ENCODE measurements around the gene PKIG.
A peak's percentile ranks its signal among the peaks of the same experiment; 100 is the strongest.

The PKIG gene

DNA sequence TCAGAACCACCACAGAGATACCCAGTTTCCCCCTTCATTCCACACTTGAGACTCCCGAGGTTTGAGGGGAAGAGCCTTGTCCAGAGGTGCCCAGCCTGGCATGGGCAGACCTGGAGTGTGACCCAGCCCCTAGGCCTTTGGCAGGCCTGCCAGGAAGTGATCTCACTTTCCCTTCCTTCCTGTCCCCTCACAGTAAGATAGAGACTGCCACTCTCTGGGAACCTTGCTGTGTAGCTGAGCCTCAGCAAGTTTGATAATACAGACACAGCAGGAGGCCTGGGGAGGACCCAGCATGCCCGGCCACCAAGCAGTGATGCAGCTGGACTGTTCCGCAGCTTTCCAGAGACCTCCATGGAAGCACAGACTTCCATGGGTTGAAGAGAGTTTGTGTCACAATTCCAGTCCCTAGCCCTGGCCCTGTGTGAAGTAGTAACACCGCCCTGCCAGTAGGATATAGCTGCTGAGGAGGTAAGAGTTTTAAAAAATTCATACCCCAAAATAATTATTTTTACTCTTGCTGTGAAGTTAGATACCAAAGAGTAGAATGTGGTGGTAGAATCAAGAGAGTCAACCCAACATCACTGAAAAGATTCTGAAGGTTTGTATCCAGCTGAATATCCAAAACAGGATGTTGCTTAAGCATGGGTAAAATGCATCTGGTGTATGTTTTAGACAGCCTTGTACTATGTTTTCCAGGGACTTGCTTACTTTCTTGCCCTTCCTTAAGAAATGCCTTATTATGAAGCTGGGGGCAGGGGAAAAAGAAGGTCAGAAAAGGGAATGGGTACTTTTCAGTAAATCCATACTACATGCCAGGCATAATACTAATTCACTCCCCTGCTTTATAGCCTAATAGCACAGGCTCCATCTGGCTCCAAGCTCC is 16.3 kb downstream of the PKIG start:
- Mint-ChIP-seq H3K36me3 (peaks cover 3% of the 10 kb centered on the region), H3K9me3 (no peaks in the 10 kb centered on the region), H3K27me3 (no peaks in the 10 kb centered on the region), H3K27ac (no peak overlapping the region), H3K4me3 (peak overlapping the region; percentile 55), H3K4me1 (peaks cover 29% of the 10 kb centered on the region)

GRCh38 chr20:44599715-44600114 is 17.3 kb downstream of the PKIG start:
- Mint-ChIP-seq H3K4me1 (peaks cover 29% of the 10 kb centered on the region), H3K27me3 (no peaks in the 10 kb centered on the region), H3K27ac (no peak overlapping the region), H3K4me3 (no peak overlapping the region), H3K9me3 (no peaks in the 10 kb centered on the region), H3K36me3 (peaks cover 3% of the 10 kb centered on the region)

GRCh38 chr20:44600301-44600700 is 17.9 kb downstream of the PKIG start:
- Mint-ChIP-seq H3K4me1 (peaks cover 29% of the 10 kb centered on the region), H3K27ac (no peak overlapping the region)

DNA sequence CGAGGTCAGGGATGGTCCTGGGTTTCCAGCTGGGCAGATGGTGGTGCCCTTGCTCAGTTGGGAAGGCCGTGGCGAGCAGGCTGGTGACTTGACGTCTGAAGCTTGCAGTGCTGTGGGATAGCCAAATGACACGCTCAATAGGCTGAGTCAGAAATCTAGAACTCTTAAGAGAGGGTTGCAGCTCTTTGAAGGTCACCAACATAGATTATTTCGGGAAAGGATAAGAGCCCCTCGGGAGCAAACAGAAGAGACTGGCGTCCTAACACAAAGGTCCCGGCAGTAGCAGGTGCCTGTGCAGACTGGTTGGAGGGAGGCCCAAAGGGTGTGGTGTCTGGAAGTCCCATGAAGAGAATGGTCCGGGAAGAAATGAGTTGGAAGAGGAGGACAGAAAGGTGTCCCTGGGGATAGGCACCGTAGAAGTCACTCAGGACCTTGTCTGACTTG is 18.4 kb downstream of the PKIG start:
- Mint-ChIP-seq H3K36me3 (peaks cover 3% of the 10 kb centered on the region), H3K27ac (no peak overlapping the region), H3K9me3 (no peaks in the 10 kb centered on the region), H3K27me3 (no peaks in the 10 kb centered on the region), H3K4me1 (peaks cover 29% of the 10 kb centered on the region), H3K4me3 (no peak overlapping the region)

More at GRCh38 chr20:44600301-44600700, 17.9 kb downstream of the PKIG start:
- no peaks in the 10 kb centered on the region for H3K27me3 Mint-ChIP-seq
- H3K9me3 Mint-ChIP-seq = no peaks in the 10 kb centered on the region
- H3K4me3 Mint-ChIP-seq = no peak overlapping the region
- peaks cover 3% of the 10 kb centered on the region for H3K36me3 Mint-ChIP-seq

DNA sequence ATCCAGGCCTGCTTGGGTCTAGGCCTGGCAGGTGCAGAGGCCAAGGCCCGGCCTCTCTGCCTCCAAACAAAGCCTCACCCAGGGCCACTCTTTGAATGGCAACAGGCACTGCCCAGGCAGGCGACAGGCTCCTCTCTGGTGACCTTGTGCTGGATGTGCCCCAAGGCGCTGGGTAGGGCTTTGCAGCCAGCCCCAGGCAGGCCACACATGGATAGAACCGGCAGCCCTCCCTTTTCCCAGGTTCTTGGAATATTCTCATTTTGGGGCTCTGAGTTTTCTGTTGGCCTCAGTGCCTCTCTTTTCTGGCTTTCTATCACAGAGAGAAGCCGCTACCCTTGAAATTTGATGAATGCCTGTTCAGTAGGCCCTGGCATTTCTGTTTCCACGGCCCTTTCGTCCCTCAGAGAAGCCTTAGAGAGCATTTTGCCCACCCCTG is 18.9 kb downstream of the PKIG start:
- Mint-ChIP-seq H3K36me3 (peaks cover 3% of the 10 kb centered on the region), H3K4me3 (no peak overlapping the region), H3K27ac (no peak overlapping the region), H3K4me1 (peaks cover 29% of the 10 kb centered on the region), H3K27me3 (no peaks in the 10 kb centered on the region), H3K9me3 (no peaks in the 10 kb centered on the region)

- Mint-ChIP-seq H3K9me3 (no peaks in the 10 kb centered on the region), H3K27ac (no peak overlapping the region), H3K27me3 (no peaks in the 10 kb centered on the region), H3K4me1 (peaks cover 29% of the 10 kb centered on the region), H3K36me3 (peaks cover 3% of the 10 kb centered on the region), H3K4me3 (no peak overlapping the region)
Measured at GRCh38 chr20:44601801-44602204, 19.4 kb downstream of the PKIG start.

DNA sequence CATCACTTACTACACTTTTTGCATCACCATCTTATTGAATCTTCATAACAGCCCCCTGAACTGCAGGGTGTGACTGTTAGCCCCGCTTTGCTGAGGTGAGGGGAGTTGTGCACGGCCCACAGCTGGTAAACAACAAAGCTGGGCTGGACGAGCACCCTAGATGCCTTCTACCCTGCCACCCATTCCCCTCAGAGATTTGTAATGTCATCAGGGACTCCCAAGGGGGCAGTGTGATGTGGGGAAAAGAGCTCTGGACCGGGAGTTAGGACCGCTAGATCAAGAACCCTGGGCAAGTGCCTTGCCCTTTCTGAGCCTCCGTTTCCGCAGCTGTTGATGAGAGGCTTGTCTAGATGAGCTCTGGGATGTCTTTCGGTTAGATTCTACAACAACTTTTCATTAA is 20.9 kb downstream of the PKIG start:
- no peaks in the 10 kb centered on the region for H3K9me3 Mint-ChIP-seq
- H3K4me3 Mint-ChIP-seq = no peak overlapping the region
- no peak overlapping the region for H3K27ac Mint-ChIP-seq
- H3K36me3 Mint-ChIP-seq = peaks cover 3% of the 10 kb centered on the region
- peaks cover 23% of the 10 kb centered on the region for H3K4me1 Mint-ChIP-seq
- no peaks in the 10 kb centered on the region for H3K27me3 Mint-ChIP-seq

GRCh38 chr20:44606725-44607441 is 24.5 kb downstream of the PKIG start:
- peaks cover 26% of the 10 kb centered on the region for H3K4me1 Mint-ChIP-seq
- H3K36me3 Mint-ChIP-seq = no peaks in the 10 kb centered on the region
- no peaks in the 10 kb centered on the region for H3K9me3 Mint-ChIP-seq
- H3K27ac Mint-ChIP-seq = no peak overlapping the region
- H3K27me3 Mint-ChIP-seq = no peaks in the 10 kb centered on the region
- no peak overlapping the region for H3K4me3 Mint-ChIP-seq

GRCh38 chr20:44609006-44609515 is 26.7 kb downstream of the PKIG start:
- Mint-ChIP-seq H3K9me3 (no peaks in the 10 kb centered on the region), H3K27ac (peak overlapping the region; percentile 41), H3K27me3 (no peaks in the 10 kb centered on the region), H3K36me3 (peaks cover under 1% of the 10 kb centered on the region), H3K4me3 (no peak overlapping the region), H3K4me1 (peaks cover 29% of the 10 kb centered on the region)

GRCh38 chr20:44609516-44610312 is 27.3 kb downstream of the PKIG start:
- Mint-ChIP-seq H3K27me3 (no peaks in the 10 kb centered on the region), H3K9me3 (no peaks in the 10 kb centered on the region), H3K27ac (peak overlapping the region; percentile 91)

DNA sequence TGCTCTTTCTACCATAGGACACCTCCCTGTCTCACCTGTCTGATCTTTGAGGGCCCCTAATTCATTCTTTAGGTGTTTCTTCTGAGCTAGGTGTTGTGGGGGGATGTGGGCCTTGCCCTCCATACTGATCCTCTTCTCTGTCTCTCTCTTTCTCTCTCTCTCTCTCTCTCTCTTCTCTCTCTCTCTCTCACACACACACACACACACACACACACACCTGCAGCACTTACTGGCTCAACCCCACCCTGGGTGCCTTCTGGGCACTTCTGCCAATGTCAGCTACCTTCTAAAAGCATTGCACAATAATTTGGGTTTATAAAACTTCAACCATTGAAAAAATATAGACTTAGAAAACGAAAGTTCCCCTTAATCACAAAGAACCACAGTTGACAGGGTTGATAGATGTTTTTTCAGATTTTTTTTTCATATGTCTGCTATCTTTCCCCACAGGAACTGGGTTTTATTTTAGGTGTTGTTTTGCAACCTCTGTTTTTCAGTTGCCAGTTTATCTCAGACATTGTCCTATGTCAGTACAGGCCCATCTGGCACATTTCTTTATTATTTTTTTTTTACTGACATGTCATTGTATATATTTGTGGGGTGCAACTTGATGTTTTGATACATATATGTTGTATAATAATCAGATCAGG is 28.1 kb downstream of the PKIG start:
- H3K36me3 Mint-ChIP-seq = peaks cover 5% of the 10 kb centered on the region
- H3K27me3 Mint-ChIP-seq = no peaks in the 10 kb centered on the region
- peak overlapping the region; percentile 52 for H3K4me3 Mint-ChIP-seq
- H3K27ac Mint-ChIP-seq = peak overlapping the region; percentile 91
- peaks cover 41% of the 10 kb centered on the region for H3K4me1 Mint-ChIP-seq
- no peaks in the 10 kb centered on the region for H3K9me3 Mint-ChIP-seq

More at GRCh38 chr20:44609516-44610312, 27.3 kb downstream of the PKIG start:
- peak overlapping the region; percentile 52 for H3K4me3 Mint-ChIP-seq
- peaks cover 34% of the 10 kb centered on the region for H3K4me1 Mint-ChIP-seq
- H3K36me3 Mint-ChIP-seq = peaks cover 3% of the 10 kb centered on the region

DNA sequence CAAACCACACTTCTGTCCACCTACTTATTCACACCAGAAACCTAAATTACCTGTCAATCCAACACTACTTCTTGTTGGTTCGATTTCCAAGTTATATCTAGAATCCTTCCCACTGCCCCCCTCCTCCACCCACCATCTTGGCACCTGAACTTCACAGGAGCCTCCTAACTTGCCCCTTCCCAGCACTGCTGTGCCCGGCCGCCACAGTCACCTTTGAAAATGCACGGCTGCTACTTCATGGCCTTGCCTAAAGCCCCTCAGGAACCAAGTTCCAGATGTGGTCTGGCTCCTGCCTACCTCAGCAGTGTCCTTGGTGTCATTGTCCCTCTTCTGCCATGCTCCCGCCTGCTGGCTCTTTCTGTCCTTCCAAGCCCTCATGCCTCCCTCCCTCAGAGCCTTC is 31.2 kb downstream of the PKIG start:
- Mint-ChIP-seq H3K4me3 (no peak overlapping the region), H3K36me3 (peaks cover 5% of the 10 kb centered on the region), H3K27me3 (no peaks in the 10 kb centered on the region), H3K9me3 (no peaks in the 10 kb centered on the region), H3K27ac (peak overlapping the region; percentile 17), H3K4me1 (peaks cover 69% of the 10 kb centered on the region)

GRCh38 chr20:44614525-44614924 is 32.1 kb downstream of the PKIG start:
- H3K36me3 Mint-ChIP-seq = peaks cover 9% of the 10 kb centered on the region
- H3K27me3 Mint-ChIP-seq = no peaks in the 10 kb centered on the region
- peaks cover 78% of the 10 kb centered on the region for H3K4me1 Mint-ChIP-seq
- H3K27ac Mint-ChIP-seq = no peak overlapping the region
- peak overlapping the region; percentile 66 for H3K4me3 Mint-ChIP-seq
- no peaks in the 10 kb centered on the region for H3K9me3 Mint-ChIP-seq

- Mint-ChIP-seq H3K27me3 (no peaks in the 10 kb centered on the region), H3K4me1 (peaks cover 75% of the 10 kb centered on the region), H3K36me3 (peaks cover 15% of the 10 kb centered on the region), H3K4me3 (peak overlapping the region; percentile 66), H3K27ac (peak overlapping the region; percentile 84), H3K9me3 (no peaks in the 10 kb centered on the region)
Measured at GRCh38 chr20:44615169-44615791, 32.9 kb downstream of the PKIG start.

All from activated naive CD4-positive, alpha-beta T cell treated with anti-CD3 and anti-CD28 coated beads, Interleukin-2, amount 50 U/mL, for 24 hours (primary cell).